Right lobe of liver (tissue), 6 donors: ENCODE results near the gene HDAC4. TPM values are rescaled to one million over a fixed set of nuclear protein-coding genes. Genes with fewer than 3 reads are reported as not detected.

ENCODE experiments used
- ATAC-seq, 4 donors: fragments of 200-7000 bp; cut with Tn5 transposase; one replicate each; pipeline ENCODE4 v1.9.1; 2020; ENCODE audit warnings: mild to moderate bottlenecking in 4 of 4, moderate library complexity in 4 of 4
- DNase-seq, 3 donors: peaks; one replicate each; pipeline ENCODE4 v3.0.0-alpha.2; 2020
- H3K27ac ChIP-seq, 3 donors: fragments of 200-600 bp; one replicate each; pipeline ENCODE4 v1.8.0; 2022
- H3K27me3 ChIP-seq, 2 donors: fragments of 200-600 bp; one replicate each; pipeline ENCODE4 v1.8.0; 2022
- H3K36me3 ChIP-seq, 4 donors: fragments of 200-600 bp; sonication (generic) in 1 of 4; one replicate each; pipeline versions ENCODE4 v1.5.1 to v1.8.0; 2017 to 2022; ENCODE audit warnings: control low read depth in 1 of 4
- H3K4me1 ChIP-seq, 4 donors: fragments of 200-600 bp; sonication (generic) in 1 of 4; one replicate each; pipeline versions ENCODE4 v1.5.1 to v1.8.0; 2017 to 2022; ENCODE audit warnings: control low read depth in 1 of 4
- H3K4me3 ChIP-seq, 3 donors: fragments of 200-600 bp; one replicate each; pipeline ENCODE4 v1.8.0; 2022
- H3K9me3 ChIP-seq, 4 donors: fragments of 200-600 bp; sonication (generic) in 1 of 4; one replicate each; pipeline versions ENCODE4 v1.5.1 to v1.8.0; 2017 to 2022; ENCODE audit warnings: control low read depth in 1 of 4
- CTCF ChIP-seq, 4 donors: fragments of 200-600 bp in 3 of 4; fragments of 450-650 bp in 1 of 4; IDR thresholded peaks; one replicate each; pipeline versions ENCODE4 v1.5.1 to v1.8.0; 2016 to 2022; ENCODE audit warnings: antibody characterized with exemption in 4 of 4, mild to moderate bottlenecking in 2 of 4
- POLR2A ChIP-seq: fragments of 450-650 bp; IDR thresholded peaks from one replicate; pipeline ENCODE4 v1.6.1; 2017; ENCODE audit warnings: antibody characterized with exemption, mild to moderate bottlenecking
- WGBS: methylation state at CpG from one replicate; pipeline ENCODE4 v1.1.6; 2018; ENCODE audit warnings: low coverage, low lambda C conversion rate; ENCODE audit not compliant: insufficient coverage; ENCODE audit errors: missing lambda C conversion rate; 5-methylcytosine and 5-hydroxymethylcytosine counted together
- intact Hi-C, 2 donors: fragments of 100-400 bp; cut with DNase I; formaldehyde crosslinking; loops; one replicate each; pipeline versions ENCODE4 v1.11.2 to v1.14.1; 2022
- total RNA-seq, 6 experiments: library from RNA; depleted of rRNA in 2 of 6; stranded (reverse); fragments of >200 nt in 2 of 6; fragmentation: NEBNext Ultra II Directional in 3 of 6; extraction: Animal tissue kit (Norgen Biotek cat#: 25700) in 3 of 6; gene quantifications; one replicate each; pipeline versions ENCODE4 v1.1.0 to v1.2.4, GENCODE V29; 2016 to 2023
- donor health status: DM: no; HTN: yes; CAD: no.
- donor health status: DM: no; HTN: no; CAD: no.
- donor health status: DM: no; HTN: no; CAD: no.
- donor health status: DM: no; HTN: yes; CAD: no.
- donor health status: DM: no; HTN: yes; CAD: no.

Gene HDAC4
- total RNA-seq, 6 experiments from 2014 or later: 8.9 to 22.4 (median 14.7) TPM

- TF ChIP-seq POLR2A (no peak), CTCF (IDR thresholded peaks at IDR 0.05) (no peak)
- Histone ChIP-seq H3K36me3 (peaks cover 0 to 9% (median 4%) of the 10 kb centered on the region in 4 donors), H3K27ac (no peak overlapping the region), H3K4me1 (no peaks in the 10 kb centered on the region), H3K9me3 (no peaks in the 10 kb centered on the region), H3K4me3 (no peak overlapping the region), H3K27me3 (no peaks in the 10 kb centered on the region)
- intact Hi-C loops: no loop called here
- DNase-seq (no peak), ATAC-seq (peak in 1 of 4 donors; percentile 32)
- 50% methylated on average over 2 of the region's 4 CpGs for WGBS
These were observed 280.2 kb downstream of the HDAC4 start for GRCh38 chr2:239120664-239121063.

- Histone ChIP-seq H3K36me3 (no peaks in the 10 kb centered on the region), H3K27me3 (no peaks in the 10 kb centered on the region), H3K9me3 (no peaks in the 10 kb centered on the region), H3K4me3 (no peak overlapping the region), H3K27ac (no peak overlapping the region), H3K4me1 (no peaks in the 10 kb centered on the region)
- DNase-seq (no peak), ATAC-seq (no peak)
- TF ChIP-seq POLR2A (no peak), CTCF (IDR thresholded peaks at IDR 0.05) (no peak)
- intact Hi-C loops: no loop called here
- 96% methylated on average over 14 of the region's 21 CpGs for WGBS
These were observed 281.3 kb downstream of the HDAC4 start for GRCh38 chr2:239119346-239120126.

- no peak overlapping the region for H3K4me3 ChIP-seq
- intact Hi-C loops: no loop called here
- H3K27ac ChIP-seq: no peak overlapping the region
- TF ChIP-seq CTCF (IDR thresholded peaks at IDR 0.05) (no peak), POLR2A (no peak)
- H3K4me1 ChIP-seq: no peaks in the 10 kb centered on the region
- no peak for ATAC-seq
- no peaks in the 10 kb centered on the region for H3K36me3 ChIP-seq
- no peaks in the 10 kb centered on the region for H3K9me3 ChIP-seq
- no peak for DNase-seq
- WGBS: 77% methylated on average over 14 of the region's 18 CpGs
- no peaks in the 10 kb centered on the region for H3K27me3 ChIP-seq
These were observed 282.1 kb downstream of the HDAC4 start for GRCh38 chr2:239118675-239119211.

- H3K27me3 ChIP-seq: no peaks in the 10 kb centered on the region
- H3K4me3 ChIP-seq: no peak overlapping the region
- intact Hi-C loops: no loop called here
- TF ChIP-seq POLR2A (no peak), CTCF (IDR thresholded peaks at IDR 0.05) (no peak)
- no peak overlapping the region for H3K27ac ChIP-seq
- DNase-seq: no peak
- 92% methylated on average over 23 of the region's 26 CpGs for WGBS
- no peaks in the 10 kb centered on the region for H3K9me3 ChIP-seq
- H3K36me3 ChIP-seq: no peaks in the 10 kb centered on the region
- no peak for ATAC-seq
- H3K4me1 ChIP-seq: no peaks in the 10 kb centered on the region
These were observed 282.6 kb downstream of the HDAC4 start for GRCh38 chr2:239118264-239118663.
